B cell (primary cell): ENCODE data around the gene TOR1A. TPM values are rescaled to one million over a fixed set of nuclear protein-coding genes. Genes with fewer than 3 reads are reported as not detected.

Experiments used
- ATAC-seq: fragments of 200-7000 bp; cut with Tn5 transposase; one replicate; pipeline ENCODE4 v1.10.0; 2021; ENCODE audit warnings: low read depth, mild to moderate bottlenecking, moderate number of reproducible peaks, moderate library complexity
- CTCF ChIA-PET: fragments of 350-600 bp; sonication (Branson Sonifier 250); formaldehyde crosslinking; loops from one replicate; lab custom pipeline; 2021; ENCODE audit warnings: antibody characterized with exemption, inconsistent platforms; lab: Charles Lee
- POLR2A ChIA-PET: fragments of 350-600 bp; sonication (Branson Sonifier 250); formaldehyde crosslinking; loops from one replicate; lab custom pipeline; 2021; ENCODE audit warnings: antibody characterized with exemption; lab: Charles Lee
- DNase-seq: peaks from one replicate; pipeline ENCODE4 v3.0.0; 2013
- H2AFZ ChIP-seq: 2 replicates; pipeline ENCODE4 v1.6.1; 2012; ENCODE audit warnings: mild to moderate bottlenecking, low read depth, low read length; ENCODE audit not compliant: insufficient read depth, poor library complexity, severe bottlenecking
- H3K27ac ChIP-seq, 2 donors: 1 replicate in 1 of 2; 2 replicates in 1 of 2; pipeline ENCODE4 v1.5.1; 2012 to 2013; ENCODE audit warnings: low read length in 2 of 2, mild to moderate bottlenecking in 2 of 2, moderate library complexity in 1 of 2
- H3K27me3 ChIP-seq, 4 experiments: fragments of 200-600 bp in 1 of 4; sonication (generic) in 1 of 4; replicated peaks in 1 of 4; 1 replicate in 2 of 4; 2 replicates in 2 of 4; pipeline versions ENCODE4 v1.6.1 to v1.7.0; 2013 to 2016; ENCODE audit warnings: low read length in 3 of 4, mild to moderate bottlenecking in 2 of 4, mixed read lengths in 1 of 4, moderate library complexity in 1 of 4; ENCODE audit not compliant: insufficient read depth in 4 of 4, control insufficient read depth in 3 of 4; ENCODE audit errors: control extremely low read depth in 1 of 4
- H3K36me3 ChIP-seq, 2 experiments: replicated peaks in 1 of 2; 1 replicate in 1 of 2; 2 replicates in 1 of 2; pipeline versions ENCODE4 v1.6.1 to v1.7.1; 2013; ENCODE audit warnings: low read length in 1 of 2; ENCODE audit not compliant: insufficient read depth in 2 of 2, control insufficient read depth in 1 of 2; ENCODE audit errors: control extremely low read depth in 1 of 2, extremely low read depth in 1 of 2
- H3K4me1 ChIP-seq, 2 donors: fragments of 200-600 bp in 1 of 2; sonication (generic) in 1 of 2; 1 replicate in 1 of 2; 2 replicates in 1 of 2; pipeline versions ENCODE4 v1.5.1 to v1.6.1; 2013 to 2017; ENCODE audit warnings: low read length in 2 of 2; ENCODE audit not compliant: control insufficient read depth in 2 of 2, insufficient read depth in 2 of 2
- H3K4me2 ChIP-seq: replicated peaks from 2 replicates; pipeline ENCODE3; 2012; ENCODE audit warnings: mild to moderate bottlenecking, low read depth, low read length; ENCODE audit not compliant: poor library complexity, severe bottlenecking
- H3K4me3 ChIP-seq, 5 experiments: fragments of 200-600 bp in 1 of 5; sonication (generic) in 1 of 5; 1 replicate in 3 of 5; 2 replicates in 2 of 5; pipeline versions ENCODE4 v1.5.1 to v1.7.0; 2011 to 2016; ENCODE audit warnings: low read length in 4 of 5, mild to moderate bottlenecking in 4 of 5, low read depth in 2 of 5, control low read depth in 1 of 5, moderate library complexity in 1 of 5; ENCODE audit not compliant: insufficient read depth in 1 of 5; ENCODE audit errors: control extremely low read depth in 1 of 5, extremely low read depth in 1 of 5
- H3K79me2 ChIP-seq: fragments of 200-600 bp; sonication (generic); one replicate; pipeline ENCODE4 v1.6.0; 2016; ENCODE audit warnings: low read length; ENCODE audit not compliant: control insufficient read depth, insufficient read depth
- H3K9ac ChIP-seq: fragments of 200-600 bp; sonication (generic); 2 replicates; pipeline ENCODE4 v1.6.1; 2017; ENCODE audit warnings: mild to moderate bottlenecking, low read length, moderate library complexity
- H3K9me3 ChIP-seq, 3 donors: one replicate each; pipeline versions ENCODE4 v1.6.1 to v1.7.1; 2013; ENCODE audit warnings: low read length in 2 of 3; ENCODE audit not compliant: control insufficient read depth in 2 of 3, insufficient read depth in 1 of 3; ENCODE audit errors: control extremely low read depth in 1 of 3
- H4K20me1 ChIP-seq: 2 replicates; pipeline ENCODE4 v1.6.0; 2012; ENCODE audit warnings: mild to moderate bottlenecking, low read length; ENCODE audit not compliant: insufficient read depth, control insufficient read depth, poor library complexity, severe bottlenecking
- H3K27ac Mint-ChIP-seq: one replicate; pipeline ENCODE4 v1.8.0; 2021; ENCODE audit warnings: mixed read lengths
- H3K27me3 Mint-ChIP-seq: one replicate; pipeline ENCODE4 v1.8.0; 2021; ENCODE audit warnings: mixed read lengths
- H3K4me1 Mint-ChIP-seq: one replicate; pipeline ENCODE4 v1.8.0; 2021; ENCODE audit warnings: mixed read lengths
- H3K4me3 Mint-ChIP-seq: one replicate; pipeline ENCODE4 v1.8.0; 2021; ENCODE audit warnings: mixed read lengths
- H3K9me3 Mint-ChIP-seq: one replicate; pipeline ENCODE4 v1.8.0; 2022; ENCODE audit warnings: mixed read lengths; ENCODE audit not compliant: insufficient read depth
- EZH2 ChIP-seq: IDR thresholded peaks from 2 replicates; pipeline ENCODE4 v1.6.1; 2012; ENCODE audit warnings: borderline replicate concordance, low read depth, mild to moderate bottlenecking, moderate library complexity, low read length; ENCODE audit not compliant: insufficient read depth, poor library complexity, severe bottlenecking
- WGBS: methylation state at CpG from one replicate; pipeline ENCODE4 v1.1.5; 2013; ENCODE audit warnings: missing lambda C conversion rate; ENCODE audit not compliant: insufficient coverage; 5-methylcytosine and 5-hydroxymethylcytosine counted together
- intact Hi-C: fragments of 100-400 bp; cut with micrococcal nuclease; formaldehyde crosslinking; loops from one replicate; pipeline ENCODE4 v1.10.0; 2022
- polyA minus RNA-seq: library from RNA; depleted of rRNA, polyadenylated mRNA; stranded (reverse); fragments of >200 nt; gene quantifications from 2 replicates; pipeline ENCODE4 v1.2.3, GENCODE V29; 2012
- polyA plus RNA-seq: library from polyadenylated mRNA; depleted of rRNA; stranded (reverse); fragments of >200 nt; gene quantifications from 2 replicates; pipeline ENCODE4 v1.2.3, GENCODE V29; 2012
- total RNA-seq, 2 donors: library from RNA; stranded (reverse); fragments of 120-200 nt in 1 of 2; gene quantifications; 1 replicate in 1 of 2; 2 replicates in 1 of 2; pipeline versions ENCODE4 v1.2.3 to v1.2.4, GENCODE V29; 2013 to 2022
- TF ChIP-seq, protein P1 (sequence below): fragments of 200-600 bp; IDR thresholded peaks from one replicate; pipeline ENCODE4 v1.8.0; 2022; ENCODE audit warnings: antibody characterized with exemption, mild to moderate bottlenecking

Gene TOR1A, protein sequence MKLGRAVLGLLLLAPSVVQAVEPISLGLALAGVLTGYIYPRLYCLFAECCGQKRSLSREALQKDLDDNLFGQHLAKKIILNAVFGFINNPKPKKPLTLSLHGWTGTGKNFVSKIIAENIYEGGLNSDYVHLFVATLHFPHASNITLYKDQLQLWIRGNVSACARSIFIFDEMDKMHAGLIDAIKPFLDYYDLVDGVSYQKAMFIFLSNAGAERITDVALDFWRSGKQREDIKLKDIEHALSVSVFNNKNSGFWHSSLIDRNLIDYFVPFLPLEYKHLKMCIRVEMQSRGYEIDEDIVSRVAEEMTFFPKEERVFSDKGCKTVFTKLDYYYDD
- total RNA-seq, result 30.3 and 35.3 TPM in 2 replicates
- 22.9 TPM for total RNA-seq (2013)
- 17.3 and 28.6 TPM in 2 replicates for polyA plus RNA-seq
- 11.1 and 14.1 TPM in 2 replicates for polyA minus RNA-seq

DNA sequence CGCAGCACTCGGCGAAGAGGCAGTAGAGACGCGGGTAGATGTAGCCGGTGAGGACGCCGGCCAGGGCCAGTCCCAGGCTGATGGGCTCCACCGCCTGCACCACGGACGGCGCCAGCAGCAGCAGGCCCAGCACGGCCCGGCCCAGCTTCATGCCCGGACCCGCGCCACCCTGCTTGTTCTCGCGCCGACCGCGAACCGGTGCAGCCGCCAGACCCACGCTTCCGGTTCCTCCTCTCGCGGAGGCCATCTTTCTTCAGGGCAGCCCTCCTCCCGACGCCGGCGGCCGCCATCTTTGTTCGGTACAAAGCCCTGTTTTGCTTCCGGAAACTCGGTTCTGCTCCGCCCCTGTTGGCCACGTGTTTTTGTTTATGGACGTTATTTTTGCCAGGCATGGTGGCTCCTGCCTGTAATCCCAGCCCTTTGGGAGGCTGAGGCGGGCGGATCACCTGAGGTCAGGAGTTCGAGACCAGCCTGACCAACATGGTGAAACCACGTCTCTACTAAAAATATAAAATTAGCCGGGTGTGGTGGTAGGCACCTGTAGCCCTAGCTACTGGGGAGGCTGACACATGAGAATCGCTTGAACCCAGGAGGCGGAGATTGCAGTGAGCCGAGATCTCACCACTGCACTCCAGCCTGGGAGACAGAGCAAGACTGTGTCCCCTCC is at the start of gene TOR1A:
TOR1A (minus strand) TSS at position 202 of the 667 bp plus-strand sequence; CDS start at position 151, 51 bp downstream.
- ATAC-seq, result peak; percentile 92
- peak within 1 kb of the TSS; percentile 86 for H3K9ac ChIP-seq
- CTCF ChIA-PET, result no interaction called here
- H3K27me3 ChIP-seq, result no peaks in the 10 kb centered on the region
- Mint-ChIP-seq H3K27ac (peak within 1 kb of the TSS; percentile 81), H3K4me3 (peak within 1 kb of the TSS; percentile 86), H3K9me3 (no peaks in the 10 kb centered on the region), H3K27me3 (no peaks in the 10 kb centered on the region), H3K4me1 (peaks cover 16% of the 10 kb centered on the region)
- peaks cover 6% of the 10 kb centered on the region for H4K20me1 ChIP-seq
- peak within 1 kb of the TSS; percentile 92 for H2AFZ ChIP-seq
- intact Hi-C loops, result loop anchor here (1.0 to 5.0 kb wide), 4 partner anchors 11 to 218 kb away; partner anchors contain the start of genes ASB6, C9orf78, FNBP1 and TOR1B
- WGBS, result under 1% methylated on average over 40 of the region's 47 CpGs
- DNase-seq, result peak; percentile 95
- H3K4me3 ChIP-seq, result peak within 1 kb of the TSS in 4 of 5 experiments; percentile 49 to 83 (median 76)
- peak within 1 kb of the TSS in 1 of 2 donors; percentile 68 for H3K27ac ChIP-seq
- H3K79me2 ChIP-seq, result peaks cover 21% of the 10 kb centered on the region
- no peaks in the 10 kb centered on the region for H3K9me3 ChIP-seq
- H3K4me1 ChIP-seq, result peaks cover 7 to 8% of the 10 kb centered on the region in 2 donors
- peak within 1 kb of the TSS; percentile 80 for H3K4me2 ChIP-seq
- no peak for TF ChIP-seq EZH2
- TF ChIP-seq, protein P1, sequence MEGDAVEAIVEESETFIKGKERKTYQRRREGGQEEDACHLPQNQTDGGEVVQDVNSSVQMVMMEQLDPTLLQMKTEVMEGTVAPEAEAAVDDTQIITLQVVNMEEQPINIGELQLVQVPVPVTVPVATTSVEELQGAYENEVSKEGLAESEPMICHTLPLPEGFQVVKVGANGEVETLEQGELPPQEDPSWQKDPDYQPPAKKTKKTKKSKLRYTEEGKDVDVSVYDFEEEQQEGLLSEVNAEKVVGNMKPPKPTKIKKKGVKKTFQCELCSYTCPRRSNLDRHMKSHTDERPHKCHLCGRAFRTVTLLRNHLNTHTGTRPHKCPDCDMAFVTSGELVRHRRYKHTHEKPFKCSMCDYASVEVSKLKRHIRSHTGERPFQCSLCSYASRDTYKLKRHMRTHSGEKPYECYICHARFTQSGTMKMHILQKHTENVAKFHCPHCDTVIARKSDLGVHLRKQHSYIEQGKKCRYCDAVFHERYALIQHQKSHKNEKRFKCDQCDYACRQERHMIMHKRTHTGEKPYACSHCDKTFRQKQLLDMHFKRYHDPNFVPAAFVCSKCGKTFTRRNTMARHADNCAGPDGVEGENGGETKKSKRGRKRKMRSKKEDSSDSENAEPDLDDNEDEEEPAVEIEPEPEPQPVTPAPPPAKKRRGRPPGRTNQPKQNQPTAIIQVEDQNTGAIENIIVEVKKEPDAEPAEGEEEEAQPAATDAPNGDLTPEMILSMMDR, result no peak
- H3K36me3 ChIP-seq, result peaks cover 6 to 29% of the 10 kb centered on the region in 2 experiments
- POLR2A ChIA-PET, result interaction anchor here (1.3 kb wide), 1 partner anchor 10 kb away, joined by 3 read pairs; no protein-coding TSS in a partner anchor
